Heart right ventricle (tissue), 16 donors: ENCODE measurements around the gene TMEM107. TPM values are rescaled to one million over a fixed set of nuclear protein-coding genes. Genes with fewer than 3 reads are reported as not detected.

Experiments used
- ATAC-seq, 8 donors: fragments of 200-7000 bp; cut with Tn5 transposase; one replicate each; pipeline ENCODE4 v1.9.1; 2020; ENCODE audit warnings: mild to moderate bottlenecking in 8 of 8, moderate library complexity in 8 of 8, moderate number of reproducible peaks in 1 of 8
- DNase-seq, 2 donors: peaks; one replicate each; pipeline ENCODE4 v3.0.0-alpha.2; 2020
- H3K27ac ChIP-seq, 10 donors: fragments of 200-600 bp; sonication (generic) in 2 of 10; one replicate each; pipeline versions ENCODE4 v1.5.0 to v1.8.0; 2020 to 2022; ENCODE audit warnings: mild to moderate bottlenecking in 3 of 10
- H3K27me3 ChIP-seq, 7 donors: fragments of 200-600 bp; one replicate each; pipeline ENCODE4 v1.8.0; 2021 to 2022; ENCODE audit warnings: mild to moderate bottlenecking in 2 of 7
- H3K36me3 ChIP-seq, 9 donors: fragments of 200-600 bp; sonication (generic) in 1 of 9; one replicate each; pipeline versions ENCODE4 v1.5.0 to v1.8.0; 2020 to 2022; ENCODE audit warnings: mild to moderate bottlenecking in 2 of 9
- H3K4me1 ChIP-seq, 9 donors: fragments of 200-600 bp; sonication (generic) in 1 of 9; one replicate each; pipeline versions ENCODE4 v1.5.0 to v1.8.0; 2020 to 2022; ENCODE audit warnings: mild to moderate bottlenecking in 4 of 9
- H3K4me3 ChIP-seq, 10 donors: fragments of 200-600 bp; sonication (generic) in 2 of 10; one replicate each; pipeline versions ENCODE4 v1.5.0 to v1.8.0; 2020 to 2022; ENCODE audit warnings: mild to moderate bottlenecking in 7 of 10, moderate library complexity in 2 of 10
- H3K9me3 ChIP-seq, 11 donors: fragments of 200-600 bp in 10 of 11; sonication (generic) in 2 of 11; one replicate each; pipeline versions ENCODE4 v1.5.0 to v1.8.0; 2013 to 2022; ENCODE audit warnings: mild to moderate bottlenecking in 2 of 11, control low read depth in 1 of 11, moderate library complexity in 1 of 11
- CTCF ChIP-seq, 9 donors: fragments of 200-600 bp; sonication (generic) in 2 of 9; IDR thresholded peaks; one replicate each; pipeline versions ENCODE4 v1.5.0 to v1.8.0; 2021 to 2022; ENCODE audit warnings: antibody characterized with exemption in 9 of 9, mild to moderate bottlenecking in 5 of 9, moderate library complexity in 1 of 9
- WGBS, 2 donors: extraction: QIAGEN DNeasy Blood & Tissue Kit; methylation state at CpG; one replicate each; pipeline ENCODE4 v1.1.7; 2013; ENCODE audit warnings: inconsistent platforms in 1 of 2; 5-methylcytosine and 5-hydroxymethylcytosine counted together
- intact Hi-C, 10 donors: fragments of 100-400 bp; cut with DNase I; formaldehyde crosslinking; loops; one replicate each; pipeline versions ENCODE4 v1.11.1 to v1.14.2; 2022
- polyA plus RNA-seq, 2 donors: library from polyadenylated mRNA; stranded (reverse); fragments of 200-250 nt; gene quantifications; one replicate each; pipeline ENCODE4 v1.2.3, GENCODE V29; 2013
- total RNA-seq, 10 donors: library from RNA; stranded (reverse); fragmentation: NEBNext Ultra II Directional in 3 of 10; extraction: Animal tissue kit (Norgen Biotek cat#: 25700) in 3 of 10; gene quantifications; one replicate each; pipeline versions ENCODE4 v1.2.1 to v1.2.4, GENCODE V29; 2021 to 2023
- donor health status: Arrhythmogenic right ventricular cardiomyopathy.
- donor health status: ischemic (EF 13 %, LVEDD 7.1; RV severe dilation, severe dysfunction).
- donor health status: healthy with polysubstance abuse.
- donor health status: DM: no; HTN: yes; CAD: no.
- donor health status: DM: no; HTN: no; CAD: no.
- donor health status: ischemic (EF 25% LVEDD 6.9; RV normal size, moderate dysfunction).
- donor health status: ischemic (EF 25% LVEDD 5.7; RV mildly dilated, moderate dysfunction).
- donor health status: healthy.
- donor health status: DM: yes; HTN: yes; CAD: no.
- donor health status: Ischemic cardiomyopathy.
- donor health status: ischemic (EF 35%, LVEDD 5.7; RV mildly dilated, moderate dysfunction).
- donor health status: nonischemic (EF 11% LVEDD 7.7; RV severe dilation, severe dysfunction).
- donor health status: DM: yes; HTN: yes; CAD: no.
- donor health status: PGD.
- donor health status: ischemic (EF 29% LVEDD 5.4; RV normal size, mild dysfunction).
- donor health status: nonischemic (EF 23%, LVEDD 6.1; RV moderate dilation, normal function).

Gene TMEM107
- total and polyA plus RNA-seq, 12 donors = 4.5 to 15.2 (median 7.3) TPM

GRCh38 chr17:8125947-8126490 lies 50.2 kb downstream of the TMEM107 start:
- DNase-seq (peak in 1 of 2 donors; percentile 28), ATAC-seq (peak in 2 of 8 donors; percentile 2 to 8)
- 0 to 1% methylated on average over 35 of the region's 35 CpGs for WGBS, 2 donors
- peak overlapping the region; percentile 40 to 91 (median 70) for H3K4me3 ChIP-seq
- intact Hi-C loops = loop anchor here in 7 of 10 donors (1.0 to 10.0 kb wide), 6 partner anchors 36 to 99 kb away; partner anchors contain the start of gene VAMP2 (in 1 of the 7)
- H3K9me3 ChIP-seq = no peaks in the 10 kb centered on the region
- no peak for TF ChIP-seq CTCF (IDR thresholded peaks at IDR 0.05)
- H3K36me3 ChIP-seq = no peaks in the 10 kb centered on the region
- H3K27ac ChIP-seq = peak overlapping the region in 9 of 10 donors; percentile 51 to 82 (median 64)
- H3K27me3 ChIP-seq = peaks cover 0 to 91% (median 17%) of the 10 kb centered on the region in 7 donors
- H3K4me1 ChIP-seq = peaks cover 20 to 63% (median 60%) of the 10 kb centered on the region in 9 donors

- H3K4me1 ChIP-seq = peaks cover 27 to 70% (median 67%) of the 10 kb centered on the region in 9 donors
- TF ChIP-seq CTCF (IDR thresholded peaks at IDR 0.05) = no peak
- H3K27me3 ChIP-seq = peaks cover 0 to 94% (median 17%) of the 10 kb centered on the region in 7 donors
- DNase-seq = peak; percentile 76 to 86
- peak overlapping the region; percentile 40 to 91 (median 70) for H3K4me3 ChIP-seq
- H3K27ac ChIP-seq = peak overlapping the region in 8 of 10 donors; percentile 51 to 82 (median 67)
- no peaks in the 10 kb centered on the region for H3K36me3 ChIP-seq
- no peaks in the 10 kb centered on the region for H3K9me3 ChIP-seq
- intact Hi-C loops = loop anchor here in 7 of 10 donors (1.0 to 10.0 kb wide), 6 partner anchors 37 to 99 kb away; partner anchors contain the start of gene VAMP2 (in 1 of the 7)
- 2% methylated on average over 40 of the region's 40 CpGs for whole genome bisulfite sequencing, 2 donors
- peak; percentile 30 to 71 (median 60) for ATAC-seq
Measured at GRCh38 chr17:8125154-8125946, 50.8 kb downstream of the TMEM107 start.

GRCh38 chr17:8124350-8125153 lies 51.6 kb downstream of the TMEM107 start:
- Histone ChIP-seq H3K36me3 (no peaks in the 10 kb centered on the region), H3K27ac (peak overlapping the region in 1 of 10 donors; percentile 4), H3K4me3 (peak overlapping the region; percentile 0 to 91 (median 67)), H3K9me3 (no peaks in the 10 kb centered on the region), H3K27me3 (peaks cover 0 to 86% (median 17%) of the 10 kb centered on the region in 7 donors), H3K4me1 (peaks cover 27 to 78% (median 72%) of the 10 kb centered on the region in 9 donors)
- 5 to 6% methylated on average over 24 of the region's 24 CpGs for WGBS, 2 donors
- ATAC-seq (no peak), DNase-seq (no peak)
- TF ChIP-seq CTCF (IDR thresholded peaks at IDR 0.05) = no peak
- intact Hi-C loops = loop anchor here in 9 of 10 donors (1.0 to 10.0 kb wide), 7 partner anchors 33 to 100 kb away; partner anchors contain the start of gene VAMP2 (in 3 of the 9)
